Measurements from ENCODE around the gene CWC27.
A peak's percentile ranks its signal among the peaks of the same experiment; 100 is the strongest.

The CWC27 gene

DNA sequence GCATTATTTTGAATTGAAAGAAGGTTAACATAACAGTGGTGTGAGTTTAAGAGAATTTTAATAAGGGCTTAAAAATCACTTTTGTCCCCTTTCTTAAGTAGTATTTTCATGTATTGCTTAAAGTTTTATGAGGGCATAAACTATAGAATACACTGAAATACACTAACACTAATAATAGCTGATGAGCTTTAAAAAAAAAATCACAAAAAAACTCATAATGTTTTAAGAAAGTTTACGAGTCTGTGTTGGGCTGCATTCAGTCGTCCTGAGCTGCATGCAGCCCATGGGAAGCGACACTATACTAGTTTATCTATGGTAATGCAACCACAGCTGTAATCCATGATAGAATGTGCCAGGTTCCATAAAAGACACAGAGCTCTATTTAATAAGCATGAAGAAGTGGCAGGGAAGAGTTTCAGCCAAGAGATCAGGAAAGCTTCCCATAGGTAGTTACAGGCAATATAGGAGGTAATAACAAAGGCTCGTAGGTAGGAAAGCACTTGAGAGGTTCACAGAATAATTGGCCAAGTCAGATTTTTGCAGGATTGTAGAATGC, 4.7 kb upstream of the CWC27 start:
- Histone ChIP-seq H3K36me3 (peaks cover 21% of the 10 kb centered on the region), H3K27ac (no peak overlapping the region), H3K9me3 (ENCODE audit: severe bottlenecking) (no peaks in the 10 kb centered on the region), H3K4me3 (ENCODE audit: low read depth, low read length) (no peak overlapping the region), H3K27me3 (ENCODE audit: insufficient read depth, low read depth, severe bottlenecking) (no peaks in the 10 kb centered on the region)
- no peak for DNase-seq
- no peak for TF ChIP-seq CTCF (IDR thresholded peaks at IDR 0.05; ENCODE audit: low read depth, low read length)

DNA sequence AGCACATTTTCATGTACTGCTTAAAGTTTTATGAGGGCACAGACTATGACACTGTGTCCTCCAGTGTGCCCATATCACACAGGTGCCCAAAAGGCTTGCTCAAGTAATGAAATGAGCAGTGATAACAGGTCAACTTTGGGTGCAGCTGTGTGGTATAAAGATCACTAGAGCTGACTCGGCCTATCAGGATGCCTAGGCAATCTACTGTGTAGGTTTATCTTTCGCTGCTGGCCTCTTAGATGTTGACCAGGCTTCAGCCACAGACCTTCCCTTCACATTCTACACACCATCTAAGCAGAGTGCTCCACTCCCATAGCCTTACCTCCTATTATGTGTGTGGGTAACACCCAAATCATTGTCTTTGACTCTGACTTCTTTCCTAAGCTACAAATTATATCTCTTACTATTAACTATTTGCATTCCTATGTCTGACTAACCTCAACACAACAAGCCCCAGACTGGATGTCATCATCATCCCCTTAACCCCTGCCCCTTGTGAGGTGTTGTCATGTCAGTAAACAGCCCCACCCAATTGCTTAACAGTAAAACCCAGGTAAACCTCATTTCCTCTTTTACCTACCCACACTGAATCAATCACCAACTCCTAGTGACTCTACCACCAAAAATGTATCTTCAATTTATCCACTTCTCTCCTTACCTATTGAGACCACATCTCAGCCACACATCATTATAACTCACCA, 2.8 kb upstream of the CWC27 start:
- H3K36me3 ChIP-seq = peaks cover 21% of the 10 kb centered on the region
- no peaks in the 10 kb centered on the region for H3K9me3 ChIP-seq (ENCODE audit: severe bottlenecking)
- H3K27ac ChIP-seq = no peak overlapping the region
- DNase-seq = no peak
- no peak for TF ChIP-seq CTCF (IDR thresholded peaks at IDR 0.05; ENCODE audit: low read depth, low read length)
- no peaks in the 10 kb centered on the region for H3K27me3 ChIP-seq (ENCODE audit: insufficient read depth, low read depth, severe bottlenecking)
- H3K4me3 ChIP-seq (ENCODE audit: low read depth, low read length) = no peak overlapping the region

DNA sequence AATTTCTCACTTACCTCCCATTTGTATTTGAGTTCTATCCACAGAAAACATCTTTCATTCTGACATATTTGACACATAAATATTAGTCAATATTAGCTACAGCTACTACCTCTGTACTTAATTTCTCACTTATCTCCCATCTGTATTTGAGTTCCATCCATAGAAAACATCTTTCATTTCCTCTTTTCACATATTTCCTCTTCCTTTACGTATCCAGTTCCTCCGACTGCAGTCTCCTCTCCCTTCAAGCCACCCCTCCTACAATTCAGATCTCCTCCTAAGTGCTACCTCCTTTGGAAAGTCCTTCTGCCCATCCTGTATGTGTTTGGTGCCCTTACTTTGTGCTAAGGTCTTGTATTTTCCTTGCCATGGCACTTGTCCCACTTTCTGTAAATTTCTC, 1.8 kb upstream of the CWC27 start:
- no peaks in the 10 kb centered on the region for H3K27me3 ChIP-seq (ENCODE audit: insufficient read depth, low read depth, severe bottlenecking)
- no peak overlapping the region for H3K27ac ChIP-seq
- DNase-seq = no peak

DNA sequence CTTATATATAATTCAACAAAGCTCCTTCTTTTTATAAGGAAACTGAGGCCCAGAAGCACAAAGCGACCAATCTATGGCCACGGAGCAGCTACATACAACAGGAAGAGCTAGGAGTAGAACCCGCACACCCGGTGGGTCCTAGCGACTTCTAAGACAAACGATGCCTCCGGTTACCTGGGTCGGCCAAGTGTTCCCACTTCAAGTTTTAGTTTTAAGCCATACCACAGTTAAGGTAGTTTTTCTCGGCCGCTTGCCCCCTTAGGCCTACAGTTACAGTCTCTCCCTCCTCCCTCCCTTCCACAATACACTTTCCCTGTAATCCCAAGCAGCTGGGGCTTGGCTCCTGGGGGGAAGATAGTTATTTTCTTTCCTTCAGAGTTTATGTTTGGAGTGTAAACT, 772 bp upstream of the CWC27 start:
- TF ChIP-seq CTCF (IDR thresholded peaks at IDR 0.05; ENCODE audit: low read depth, low read length) = no peak
- DNase-seq = peak; percentile 9
- Histone ChIP-seq H3K27ac (peak overlapping the region; percentile 94), H3K9me3 (ENCODE audit: severe bottlenecking) (no peaks in the 10 kb centered on the region), H3K27me3 (ENCODE audit: insufficient read depth, low read depth, severe bottlenecking) (no peaks in the 10 kb centered on the region), H3K36me3 (peaks cover 21% of the 10 kb centered on the region), H3K4me3 (ENCODE audit: low read depth, low read length) (peak overlapping the region; percentile 85)

More for the DNA sequence above, 1.8 kb upstream of the CWC27 start:
- H3K9me3 ChIP-seq (ENCODE audit: severe bottlenecking) = no peaks in the 10 kb centered on the region
- H3K4me3 ChIP-seq (ENCODE audit: low read depth, low read length) = no peak overlapping the region; the same call in 1 of the 2 replicates
- peaks cover 21% of the 10 kb centered on the region for H3K36me3 ChIP-seq
- TF ChIP-seq CTCF (IDR thresholded peaks at IDR 0.05; ENCODE audit: low read depth, low read length) = no peak

DNA sequence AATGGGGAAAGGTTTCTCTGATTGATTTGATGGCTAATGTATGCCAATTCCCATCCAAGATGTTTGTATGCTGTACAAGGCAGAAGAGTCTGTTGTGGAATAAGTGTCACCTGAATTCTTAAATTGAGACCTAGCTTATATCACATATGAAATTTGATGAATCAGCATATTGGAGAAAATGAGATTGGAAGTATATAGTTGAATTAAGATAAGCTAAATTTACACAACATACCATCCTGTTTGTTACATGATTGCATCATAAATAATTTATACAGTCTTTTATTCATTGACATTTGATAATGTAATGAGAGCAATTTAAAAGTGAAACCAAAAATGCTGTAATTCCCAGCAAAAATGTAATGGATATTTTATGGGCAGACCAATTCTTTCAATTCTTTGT, 1.1 kb downstream of the CWC27 start:
- no peaks in the 10 kb centered on the region for H3K9me3 ChIP-seq (ENCODE audit: severe bottlenecking)
- no peak overlapping the region for H3K27ac ChIP-seq
- peak overlapping the region; percentile 85 for H3K4me3 ChIP-seq (ENCODE audit: low read depth, low read length)
- H3K36me3 ChIP-seq = peaks cover 15% of the 10 kb centered on the region
- H3K27me3 ChIP-seq (ENCODE audit: insufficient read depth, low read depth, severe bottlenecking) = no peaks in the 10 kb centered on the region
- DNase-seq = no peak
- no peak for TF ChIP-seq CTCF (IDR thresholded peaks at IDR 0.05; ENCODE audit: low read depth, low read length)

GRCh38 chr5:64771736-64772135, 3.0 kb downstream of the CWC27 start:
- DNase-seq = no peak
- Histone ChIP-seq H3K4me3 (ENCODE audit: low read depth, low read length) (no peak overlapping the region), H3K9me3 (ENCODE audit: severe bottlenecking) (no peaks in the 10 kb centered on the region), H3K36me3 (peaks cover 12% of the 10 kb centered on the region), H3K27me3 (ENCODE audit: insufficient read depth, low read depth, severe bottlenecking) (no peaks in the 10 kb centered on the region), H3K27ac (no peak overlapping the region)
- TF ChIP-seq CTCF (IDR thresholded peaks at IDR 0.05; ENCODE audit: low read depth, low read length) = no peak
